IPS DF 4.7 (cell line): ENCODE results near the gene SOX6.
A peak's percentile ranks its signal among the peaks of the same experiment; 100 is the strongest.
"Not testable (repeated sequence)": the region's sequence is repeated elsewhere in the genome, so short reads cannot be mapped to it uniquely, and the experiment has no call there.

Experiments
- DNase-seq: peaks from one replicate; pipeline ENCODE4 v3.0.0-alpha.2; 2013; ENCODE audit warnings: low spot score; ENCODE audit errors: extremely low read depth

SOX6 gene

GRCh38 chr11:16356057-16356760, at the start of gene SOX6:
Gene SOX6, minus strand, starts transcription at chr11:16356546. Its CDS starts 15,298 bp downstream, at chr11:16341248.
- no peak for DNase-seq

- DNase-seq: no peak
These were observed 48.5 kb upstream of the SOX6 start for GRCh38 chr11:16404781-16405285.

GRCh38 chr11:16403851-16404250, 47.5 kb upstream of the SOX6 start:
- DNase-seq: no peak

GRCh38 chr11:16403448-16403803, 47.1 kb upstream of the SOX6 start:
- no peak for DNase-seq

- DNase-seq: peak; percentile 69
These were observed 46.5 kb upstream of the SOX6 start for GRCh38 chr11:16402654-16403447.

GRCh38 chr11:16397390-16397789, 41.0 kb upstream of the SOX6 start:
- no peak for DNase-seq

- DNase-seq: no peak
These were observed 39.3 kb upstream of the SOX6 start for GRCh38 chr11:16395601-16396000.

- DNase-seq: no peak
These were observed 38.6 kb upstream of the SOX6 start for GRCh38 chr11:16394947-16395346.

GRCh38 chr11:16393340-16393739, 37.0 kb upstream of the SOX6 start:
- DNase-seq: no peak

GRCh38 chr11:16392616-16393015, 36.3 kb upstream of the SOX6 start:
- no peak for DNase-seq

GRCh38 chr11:16390826-16391225, 34.5 kb upstream of the SOX6 start:
- DNase-seq: not testable (repeated sequence)

GRCh38 chr11:16385099-16385498, 28.8 kb upstream of the SOX6 start:
- no peak for DNase-seq

GRCh38 chr11:16382638-16383380, 26.5 kb upstream of the SOX6 start:
- no peak for DNase-seq

- DNase-seq: no peak
These were observed 25.8 kb upstream of the SOX6 start for GRCh38 chr11:16382186-16382585.

- no peak for DNase-seq
These were observed 24.7 kb upstream of the SOX6 start for GRCh38 chr11:16380941-16381568.

- no peak for DNase-seq
These were observed 22.6 kb upstream of the SOX6 start for GRCh38 chr11:16378906-16379305.

- DNase-seq: no peak
These were observed 21.4 kb upstream of the SOX6 start for GRCh38 chr11:16377746-16378145.

- not testable (repeated sequence) for DNase-seq
These were observed 19.3 kb upstream of the SOX6 start for GRCh38 chr11:16375664-16376063.

- DNase-seq: no peak
These were observed 17.4 kb upstream of the SOX6 start for GRCh38 chr11:16373768-16374167.

GRCh38 chr11:16372355-16372754, 16.0 kb upstream of the SOX6 start:
- DNase-seq: no peak

- no peak for DNase-seq
These were observed 10.9 kb upstream of the SOX6 start for GRCh38 chr11:16367252-16367651.
